ENCODE results near the gene GREB1L.

DNA sequence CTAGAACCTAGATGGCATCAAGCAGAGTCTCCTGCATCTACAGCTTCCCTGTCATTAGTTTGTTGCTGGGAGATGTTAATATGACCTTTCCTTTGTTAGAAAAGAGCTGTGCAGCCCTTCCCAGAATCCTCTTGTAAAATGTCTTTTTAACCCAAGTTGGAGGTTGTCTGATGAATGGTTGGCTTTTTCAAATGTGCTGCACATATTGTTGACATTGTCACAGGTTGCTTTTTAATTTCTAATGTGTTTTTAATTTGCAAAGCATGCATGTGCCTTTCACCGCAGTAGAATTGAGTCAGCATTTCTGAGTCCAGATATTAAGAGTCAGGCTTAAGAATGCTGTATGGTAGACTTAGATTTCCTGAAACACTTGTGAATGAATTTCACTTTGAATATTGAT lies 120.8 kb downstream of the GREB1L start:
- no peak for TF ChIP-seq MYC (IDR thresholded peaks at IDR 0.05; ENCODE audit: low read depth, low read length)
- TF ChIP-seq POLR2A (IDR thresholded peaks at IDR 0.05; ENCODE audit: low read depth, low read length), result no peak
- TF ChIP-seq, protein P1, sequence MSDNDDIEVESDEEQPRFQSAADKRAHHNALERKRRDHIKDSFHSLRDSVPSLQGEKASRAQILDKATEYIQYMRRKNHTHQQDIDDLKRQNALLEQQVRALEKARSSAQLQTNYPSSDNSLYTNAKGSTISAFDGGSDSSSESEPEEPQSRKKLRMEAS (IDR thresholded peaks at IDR 0.05; ENCODE audit: insufficient read depth, insufficient read length), result no peak
- TF ChIP-seq EZH2 (IDR thresholded peaks at IDR 0.05; ENCODE audit: borderline replicate concordance, low read depth, low read length, severe bottlenecking), result no peak
